Hepatocyte (in vitro differentiated cells): ENCODE data around the gene EME1.

Experiments
- EZH2 ChIP-seq: fragments of 200-600 bp; sonication (generic); IDR thresholded peaks from 2 replicates; pipeline ENCODE4 v1.6.1; 2016; ENCODE audit warnings: antibody characterized with exemption, mild to moderate bottlenecking, borderline replicate concordance
- EZH2phosphoT487 ChIP-seq: fragments of 200-600 bp; sonication (generic); IDR thresholded peaks from one replicate; pipeline ENCODE4 v1.6.1; 2018; ENCODE audit warnings: antibody characterized with exemption, mild to moderate bottlenecking, low read depth, moderate library complexity; ENCODE audit not compliant: unreplicated experiment, severe bottlenecking
- TF ChIP-seq, protein P1 (sequence below): fragments of 200-600 bp; sonication (generic); IDR thresholded peaks from 2 replicates; pipeline ENCODE4 v1.5.1; 2016; ENCODE audit warnings: antibody characterized with exemption, mild to moderate bottlenecking; ENCODE audit not compliant: poor library complexity

DNA sequence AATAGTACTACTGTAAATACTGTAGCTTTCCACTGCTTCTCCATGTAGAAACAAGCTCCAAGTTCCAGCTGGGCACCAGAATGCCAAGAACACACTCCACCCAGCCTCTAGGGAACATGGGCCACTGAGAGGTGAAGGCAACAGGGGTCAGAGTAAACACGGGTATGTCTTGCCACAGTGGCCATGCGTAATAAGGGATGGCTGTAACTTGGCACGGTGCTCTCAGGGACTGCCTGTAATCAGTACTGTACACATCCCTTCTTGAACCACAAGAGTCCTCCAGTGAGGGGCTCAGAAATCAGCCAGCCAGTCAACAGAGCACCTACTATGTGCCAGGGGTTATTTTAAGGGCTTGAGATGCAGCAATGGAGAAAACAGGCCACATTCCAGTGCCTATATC, 13.5 kb downstream of the EME1 start:
- TF ChIP-seq EZH2phosphoT487 (no peak), EZH2 (no peak)
- TF ChIP-seq, protein P1, sequence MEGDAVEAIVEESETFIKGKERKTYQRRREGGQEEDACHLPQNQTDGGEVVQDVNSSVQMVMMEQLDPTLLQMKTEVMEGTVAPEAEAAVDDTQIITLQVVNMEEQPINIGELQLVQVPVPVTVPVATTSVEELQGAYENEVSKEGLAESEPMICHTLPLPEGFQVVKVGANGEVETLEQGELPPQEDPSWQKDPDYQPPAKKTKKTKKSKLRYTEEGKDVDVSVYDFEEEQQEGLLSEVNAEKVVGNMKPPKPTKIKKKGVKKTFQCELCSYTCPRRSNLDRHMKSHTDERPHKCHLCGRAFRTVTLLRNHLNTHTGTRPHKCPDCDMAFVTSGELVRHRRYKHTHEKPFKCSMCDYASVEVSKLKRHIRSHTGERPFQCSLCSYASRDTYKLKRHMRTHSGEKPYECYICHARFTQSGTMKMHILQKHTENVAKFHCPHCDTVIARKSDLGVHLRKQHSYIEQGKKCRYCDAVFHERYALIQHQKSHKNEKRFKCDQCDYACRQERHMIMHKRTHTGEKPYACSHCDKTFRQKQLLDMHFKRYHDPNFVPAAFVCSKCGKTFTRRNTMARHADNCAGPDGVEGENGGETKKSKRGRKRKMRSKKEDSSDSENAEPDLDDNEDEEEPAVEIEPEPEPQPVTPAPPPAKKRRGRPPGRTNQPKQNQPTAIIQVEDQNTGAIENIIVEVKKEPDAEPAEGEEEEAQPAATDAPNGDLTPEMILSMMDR: no peak
